Measurements from ENCODE around the gene MYLK4. TPM values are rescaled to one million over a fixed set of nuclear protein-coding genes. Genes with fewer than 3 reads are reported as not detected.

Gene MYLK4
- total and polyA plus RNA-seq, 2 donors (not counting 3 experiments of a cell fraction or from before 2014, with no cell fraction given) = 0.41 to 0.62 TPM

- H3K36me3 ChIP-seq (ENCODE audit: control insufficient read depth in 2 of 2, extremely low read depth in 1 of 2, insufficient read depth in 2 of 2, low read length in 2 of 2) = no peaks in the 10 kb centered on the region
- no peak overlapping the region for H3K4me3 ChIP-seq (replicated peaks in 1 of 3; ENCODE audit: insufficient read depth in 1 of 3, low read depth in 1 of 3, low read length in 3 of 3)
- H4K20me1 ChIP-seq (replicated peaks; ENCODE audit: control insufficient read depth, extremely low read depth, insufficient read depth, low read length) = no peaks in the 10 kb centered on the region
- peak overlapping the region; percentile 44 for H3K27ac ChIP-seq (ENCODE audit: insufficient read depth, low read depth, low read length)
- no peaks in the 10 kb centered on the region for H3K79me2 ChIP-seq (ENCODE audit: control insufficient read depth, insufficient read depth, low read length)
- H3K4me2 ChIP-seq (ENCODE audit: insufficient read depth, low read length) = peak overlapping the region; percentile 53
- H2AFZ ChIP-seq (ENCODE audit: low read depth, low read length) = peak overlapping the region; percentile 96
- no peaks in the 10 kb centered on the region for H3K9me3 ChIP-seq (replicated peaks; ENCODE audit: control insufficient read depth, insufficient read depth, low read length)
- no peak for TF ChIP-seq CTCF (IDR thresholded peaks at IDR 0.05; ENCODE audit: extremely low read depth in 1 of 2, insufficient read depth in 1 of 2, low read depth in 1 of 2, low read length in 2 of 2)
- no peak for TF ChIP-seq EZH2 (IDR thresholded peaks at IDR 0.05; ENCODE audit: borderline replicate concordance, low read depth, low read length, severe bottlenecking)
- no peak for TF ChIP-seq GATA2 (IDR thresholded peaks at IDR 0.05; ENCODE audit: insufficient read depth, insufficient read length, low read depth, low read length)
- TF ChIP-seq MYC (IDR thresholded peaks at IDR 0.05; ENCODE audit: low read depth, low read length) = no peak
- no peak for TF ChIP-seq FOS (IDR thresholded peaks at IDR 0.05; ENCODE audit: borderline replicate concordance, insufficient read depth, low read length)
- TF ChIP-seq POLR2A (IDR thresholded peaks at IDR 0.05; ENCODE audit: low read depth, low read length) = no peak
- TF ChIP-seq POLR2AphosphoS5 (IDR thresholded peaks at IDR 0.05; ENCODE audit: insufficient read depth, low read depth, low read length) = no peak
- no peak for TF ChIP-seq JUN (IDR thresholded peaks at IDR 0.05; ENCODE audit: borderline replicate concordance, insufficient read depth, insufficient read length, low read depth)
- no peak for TF ChIP-seq MAX (IDR thresholded peaks at IDR 0.05; ENCODE audit: insufficient read depth, insufficient read length)
- FAIRE-seq = no peak
- no TSS peak for BruUV-seq (replicated peaks)
- DNase-seq (ENCODE audit: low read depth, low spot score) = no peak
- POLR2A ChIA-PET = no interaction called here
- peaks cover 15% of the 10 kb centered on the region for H3K4me1 ChIP-seq (ENCODE audit: control insufficient read depth, extremely low read depth, insufficient read depth, low read length)
- dilution Hi-C loops (cut with MboI; ENCODE audit: extremely low pct_ligation_motif_present, low sequenced_read_pairs) = loop anchor here (25.0 kb wide), 1 partner anchor 521 kb away; no protein-coding TSS in a partner anchor
- H3K9me1 ChIP-seq (replicated peaks; ENCODE audit: control insufficient read depth, extremely low read depth, insufficient read depth, low read length) = no peaks in the 10 kb centered on the region
- H3K9ac ChIP-seq (replicated peaks; ENCODE audit: extremely low read depth, insufficient read depth, low read length) = peak overlapping the region; percentile 40
- intact Hi-C loops (cut with micrococcal nuclease) = loop anchor here (1.0 to 10.0 kb wide), 16 partner anchors 111 to 1037 kb away; partner anchors contain the start of gene MYLK4
- H3K27me3 ChIP-seq (ENCODE audit: control insufficient read depth in 2 of 2, insufficient read depth in 2 of 2, low read length in 2 of 2) = no peaks in the 10 kb centered on the region
- CTCF ChIA-PET = interaction anchor here (0.6 to 5.5 kb wide), 73 partner anchors 9 to 1038 kb away, joined by 3 to 80 read pairs (median 5); partner anchors contain the start of genes FOXC1, MYLK4 and WRNIP1
These were observed 117.0 kb downstream of the MYLK4 start for GRCh38 chr6:2633736-2634135.
